Trophoblast cell (in vitro differentiated cells and primary cell): ENCODE results near the gene SOD2.
"Not testable (repeated sequence)": the region's sequence is repeated elsewhere in the genome, so short reads cannot be mapped to it uniquely, and the experiment has no call there.

Experiments
- DNase-seq, 2 donors: peaks; one replicate each; pipeline ENCODE4 v3.0.0-alpha.2; 2016
- H2AFZ ChIP-seq: 2 replicates; pipeline ENCODE4 v1.6.1; 2013; ENCODE audit warnings: low read length, moderate library complexity, mild to moderate bottlenecking; ENCODE audit not compliant: insufficient read depth, poor library complexity
- H2AK5ac ChIP-seq: 2 replicates; pipeline ENCODE4 v1.6.1; 2013; ENCODE audit warnings: mild to moderate bottlenecking, low read length
- H2BK120ac ChIP-seq: 2 replicates; pipeline ENCODE4 v1.6.1; 2013; ENCODE audit warnings: low read length, mild to moderate bottlenecking, moderate library complexity; ENCODE audit not compliant: insufficient read depth, poor library complexity
- H2BK12ac ChIP-seq: 2 replicates; pipeline ENCODE4 v1.6.1; 2013; ENCODE audit warnings: mild to moderate bottlenecking, low read length, moderate library complexity
- H2BK5ac ChIP-seq: 2 replicates; pipeline ENCODE4 v1.6.1; 2013; ENCODE audit warnings: low read length, low read depth, moderate library complexity, mild to moderate bottlenecking; ENCODE audit not compliant: poor library complexity
- H3K14ac ChIP-seq: 2 replicates; pipeline ENCODE4 v1.6.1; 2013; ENCODE audit warnings: mild to moderate bottlenecking, low read length
- H3K18ac ChIP-seq: 2 replicates; pipeline ENCODE4 v1.6.1; 2013; ENCODE audit warnings: mild to moderate bottlenecking, low read length
- H3K23ac ChIP-seq: 2 replicates; pipeline ENCODE4 v1.6.1; 2013; ENCODE audit warnings: low read length
- H3K27ac ChIP-seq: 2 replicates; pipeline ENCODE4 v1.5.1; 2013; ENCODE audit warnings: low read depth, mild to moderate bottlenecking, inconsistent platforms, low read length, moderate library complexity
- H3K27me3 ChIP-seq: 2 replicates; pipeline ENCODE4 v1.6.1; 2013; ENCODE audit warnings: inconsistent platforms, mild to moderate bottlenecking, low read length, moderate library complexity; ENCODE audit not compliant: insufficient read depth
- H3K36me3 ChIP-seq, 2 experiments: 1 replicate in 1 of 2; 2 replicates in 1 of 2; pipeline ENCODE4 v1.6.1; 2013; ENCODE audit warnings: low read length in 2 of 2, mild to moderate bottlenecking in 2 of 2, moderate library complexity in 1 of 2; ENCODE audit not compliant: insufficient read depth in 2 of 2, control insufficient read depth in 1 of 2
- H3K4ac ChIP-seq: 2 replicates; pipeline ENCODE4 v1.6.1; 2013; ENCODE audit warnings: low read depth, mild to moderate bottlenecking, low read length, moderate library complexity
- H3K4me1 ChIP-seq, 2 experiments: 1 replicate in 1 of 2; 2 replicates in 1 of 2; pipeline ENCODE4 v1.6.1; 2013; ENCODE audit warnings: low read length in 2 of 2, mild to moderate bottlenecking in 2 of 2, moderate library complexity in 1 of 2; ENCODE audit not compliant: insufficient read depth in 2 of 2, control insufficient read depth in 1 of 2
- H3K4me2 ChIP-seq: 2 replicates; pipeline ENCODE4 v1.6.1; 2013; ENCODE audit warnings: inconsistent platforms, mild to moderate bottlenecking, low read length, moderate library complexity
- H3K4me3 ChIP-seq: 2 replicates; pipeline ENCODE4 v1.5.1; 2013; ENCODE audit warnings: mild to moderate bottlenecking, low read depth, low read length, inconsistent platforms
- H3K79me1 ChIP-seq: one replicate; pipeline ENCODE4 v1.6.1; 2013; ENCODE audit warnings: low read length
- H3K79me2 ChIP-seq: 2 replicates; pipeline ENCODE4 v1.6.1; 2013; ENCODE audit warnings: low read length, mild to moderate bottlenecking; ENCODE audit not compliant: control insufficient read depth, insufficient read depth, poor library complexity
- H3K9ac ChIP-seq: 2 replicates; pipeline ENCODE4 v1.6.1; 2013; ENCODE audit warnings: mild to moderate bottlenecking, low read length
- H3K9me3 ChIP-seq: 2 replicates; pipeline ENCODE4 v1.6.1; 2013; ENCODE audit warnings: low read depth, mild to moderate bottlenecking, control low read depth, inconsistent platforms, low read length; ENCODE audit not compliant: insufficient read depth
- H4K12ac ChIP-seq: 2 replicates; pipeline ENCODE4 v1.6.1; 2013; ENCODE audit warnings: low read depth, mild to moderate bottlenecking, low read length, moderate library complexity
- H4K8ac ChIP-seq: 2 replicates; pipeline ENCODE4 v1.6.1; 2013; ENCODE audit warnings: low read depth, mild to moderate bottlenecking, low read length, moderate library complexity
- H4K91ac ChIP-seq: one replicate; pipeline ENCODE4 v1.6.1; 2013; ENCODE audit warnings: low read depth, mild to moderate bottlenecking, low read length, moderate library complexity
- WGBS: extraction: QIAGEN DNeasy Blood & Tissue Kit; methylation state at CpG from one replicate; pipeline ENCODE4 v1.1.7; 2013; ENCODE audit warnings: missing lambda C conversion rate; ENCODE audit not compliant: insufficient read length, insufficient coverage; ENCODE audit errors: extremely low coverage; 5-methylcytosine and 5-hydroxymethylcytosine counted together

The SOD2 gene

DNA sequence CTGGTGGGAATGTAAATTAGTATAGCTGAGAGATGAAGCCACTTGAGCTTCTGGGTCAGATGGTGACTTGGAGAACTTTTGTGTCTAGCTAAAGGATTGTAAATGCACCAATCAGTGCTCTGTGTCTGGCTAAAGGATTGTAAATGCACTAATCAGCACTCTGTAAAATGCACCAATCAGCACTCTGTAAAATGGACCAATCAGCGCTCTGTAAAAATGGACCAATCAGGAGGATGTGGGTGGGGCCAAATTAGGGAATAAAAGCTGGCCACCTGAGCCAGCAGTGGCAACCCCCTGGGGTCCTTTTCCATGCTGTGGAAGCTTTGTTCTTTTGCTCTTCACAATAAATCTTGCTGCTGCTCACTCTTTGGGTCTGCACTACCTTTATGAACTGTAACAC, 31.1 kb downstream of the SOD2 start:
- not testable (repeated sequence) for H3K14ac ChIP-seq, H3K4ac ChIP-seq, H3K23ac ChIP-seq, H2BK120ac ChIP-seq, H3K9me3 ChIP-seq, DNase-seq, H3K4me3 ChIP-seq, H4K8ac ChIP-seq, H4K91ac ChIP-seq, H3K79me2 ChIP-seq, H3K18ac ChIP-seq, H2BK5ac ChIP-seq, H3K36me3 ChIP-seq, H3K9ac ChIP-seq, H2BK12ac ChIP-seq, H3K27me3 ChIP-seq, H2AK5ac ChIP-seq, H3K4me1 ChIP-seq, H3K27ac ChIP-seq, H4K12ac ChIP-seq, H3K79me1 ChIP-seq, H3K4me2 ChIP-seq, H2AFZ ChIP-seq
- no CpG with 5 or more reads among the region's 1 CpG for WGBS

DNA sequence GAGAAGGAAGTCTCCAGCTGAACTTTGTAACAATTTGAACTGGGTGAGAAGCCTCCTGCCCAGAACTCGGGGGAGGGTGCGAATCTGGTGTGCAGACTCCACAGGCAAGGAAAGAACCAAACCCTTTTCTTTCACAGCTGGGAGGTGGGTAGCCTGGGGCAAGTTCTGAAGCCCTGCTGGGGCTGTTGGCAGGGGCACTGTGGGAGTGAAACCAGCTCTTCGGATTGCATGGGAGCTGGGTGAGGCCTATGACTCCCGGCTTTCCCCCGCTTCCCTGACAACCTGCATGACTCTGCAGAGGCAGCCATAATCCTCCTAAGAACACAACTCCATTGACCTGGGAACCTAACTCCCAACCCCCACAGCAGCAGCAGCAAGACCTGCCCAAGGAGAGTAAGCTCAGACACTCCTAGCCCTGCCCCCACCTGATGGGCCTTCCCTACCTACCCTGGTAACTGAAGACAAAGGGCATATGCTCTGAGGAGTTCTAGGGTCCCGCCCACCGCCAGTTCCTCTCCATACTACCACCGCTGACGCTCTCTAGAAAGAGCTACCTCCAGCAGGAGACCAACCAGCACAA, 37.5 kb downstream of the SOD2 start:
- no CpG with 5 or more reads among the region's 9 CpGs for WGBS
- no peak overlapping the region for H2AFZ ChIP-seq
- H3K23ac ChIP-seq = no peak overlapping the region
- no peak overlapping the region for H2BK5ac ChIP-seq
- no peak overlapping the region for H3K18ac ChIP-seq
- no peaks in the 10 kb centered on the region for H3K79me2 ChIP-seq
- no peak overlapping the region for H4K12ac ChIP-seq
- no peaks in the 10 kb centered on the region for H3K36me3 ChIP-seq
- no peak overlapping the region for H3K4me3 ChIP-seq
- H3K9me3 ChIP-seq = no peaks in the 10 kb centered on the region
- no peak overlapping the region for H2BK120ac ChIP-seq
- no peaks in the 10 kb centered on the region for H3K27me3 ChIP-seq
- peaks cover 2 to 3% of the 10 kb centered on the region in 2 experiments for H3K4me1 ChIP-seq
- no peak overlapping the region for H3K4ac ChIP-seq
- no peak overlapping the region for H3K27ac ChIP-seq
- H3K4me2 ChIP-seq = no peak overlapping the region
- H4K8ac ChIP-seq = no peak overlapping the region
- no peak overlapping the region for H3K14ac ChIP-seq
- H3K79me1 ChIP-seq = no peaks in the 10 kb centered on the region
- no peak overlapping the region for H4K91ac ChIP-seq
- H2BK12ac ChIP-seq = no peak overlapping the region
- no peak overlapping the region for H3K9ac ChIP-seq
- DNase-seq = no peak
- H2AK5ac ChIP-seq = no peak overlapping the region

DNA sequence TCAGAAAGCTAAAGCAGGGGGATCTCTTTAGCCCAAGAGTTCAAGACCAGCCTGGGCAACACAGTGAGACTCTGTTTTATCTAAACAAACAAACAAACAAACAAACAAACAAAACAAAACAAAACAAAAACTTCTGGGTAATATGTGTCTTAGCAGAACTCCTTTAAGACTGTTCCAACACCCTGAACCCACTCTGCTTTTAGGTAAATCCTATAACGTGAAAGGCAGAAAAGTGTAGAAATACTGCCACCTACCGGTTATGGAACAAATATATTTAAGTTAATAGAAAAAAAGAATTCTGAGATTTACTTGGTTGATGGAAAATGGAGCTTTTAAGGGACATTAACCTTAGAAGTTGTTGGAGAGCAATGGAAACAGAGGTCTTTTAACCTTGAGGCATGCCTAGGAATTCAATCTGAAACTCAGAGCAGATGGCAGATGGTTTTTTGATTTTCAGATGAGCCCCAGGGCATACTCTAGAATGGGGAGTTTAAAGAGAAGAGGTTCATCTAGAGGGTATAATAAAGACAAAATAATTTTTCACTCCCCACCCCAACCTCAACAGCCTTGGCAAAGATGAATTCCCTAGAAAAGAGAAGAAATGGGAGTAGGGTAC, 38.5 kb downstream of the SOD2 start:
- Histone ChIP-seq H3K27ac (no peak overlapping the region), H3K9me3 (no peaks in the 10 kb centered on the region), H3K4me2 (no peak overlapping the region), H2BK5ac (no peak overlapping the region), H4K91ac (no peak overlapping the region), H2BK120ac (no peak overlapping the region), H3K18ac (no peak overlapping the region), H3K23ac (no peak overlapping the region), H3K36me3 (no peaks in the 10 kb centered on the region), H3K14ac (no peak overlapping the region), H3K4ac (no peak overlapping the region), H4K8ac (no peak overlapping the region), H2BK12ac (no peak overlapping the region), H3K4me1 (peaks cover 2 to 3% of the 10 kb centered on the region in 2 experiments), H3K27me3 (no peaks in the 10 kb centered on the region), H2AK5ac (no peak overlapping the region), H2AFZ (no peak overlapping the region), H4K12ac (no peak overlapping the region), H3K9ac (no peak overlapping the region), H3K79me1 (no peaks in the 10 kb centered on the region), H3K4me3 (no peak overlapping the region), H3K79me2 (no peaks in the 10 kb centered on the region)
- whole genome bisulfite sequencing = no CpG with 5 or more reads among the region's 2 CpGs
- DNase-seq = peak in 1 of 2 donors; percentile 91

DNA sequence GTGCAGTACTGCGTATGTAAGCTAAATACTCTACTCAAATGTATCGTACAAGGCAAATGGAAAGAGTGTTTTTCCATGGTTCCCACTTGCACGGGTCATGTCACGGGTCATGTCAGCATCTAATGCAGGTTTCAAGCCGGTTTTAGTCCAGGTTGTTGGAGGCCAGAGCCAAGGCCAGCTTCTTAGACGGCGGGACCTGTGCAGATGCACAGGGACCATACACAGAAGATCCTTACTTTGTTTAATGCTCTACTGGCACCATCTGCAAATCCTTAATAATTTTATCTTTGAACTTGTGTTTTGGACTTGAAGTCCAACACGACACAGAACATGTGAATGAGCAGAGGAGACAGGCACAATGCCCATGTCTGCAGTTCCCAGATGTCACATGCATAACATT, 42.7 kb downstream of the SOD2 start:
- H3K79me2 ChIP-seq = no peaks in the 10 kb centered on the region
- H3K79me1 ChIP-seq = no peaks in the 10 kb centered on the region
- no peak overlapping the region for H3K4me2 ChIP-seq
- H3K9me3 ChIP-seq = no peaks in the 10 kb centered on the region
- no peak overlapping the region for H4K91ac ChIP-seq
- H3K4ac ChIP-seq = no peak overlapping the region
- H3K4me3 ChIP-seq = no peak overlapping the region
- no peak overlapping the region for H3K23ac ChIP-seq
- H4K8ac ChIP-seq = no peak overlapping the region
- H2AFZ ChIP-seq = no peak overlapping the region
- H3K36me3 ChIP-seq = no peaks in the 10 kb centered on the region
- no peak overlapping the region for H2BK120ac ChIP-seq
- H2BK5ac ChIP-seq = no peak overlapping the region
- no CpG with 5 or more reads among the region's 8 CpGs for WGBS
- H3K27ac ChIP-seq = no peak overlapping the region
- no peak overlapping the region for H2BK12ac ChIP-seq
- no peaks in the 10 kb centered on the region for H3K27me3 ChIP-seq
- H4K12ac ChIP-seq = no peak overlapping the region
- no peak overlapping the region for H3K9ac ChIP-seq
- H2AK5ac ChIP-seq = no peak overlapping the region
- H3K4me1 ChIP-seq = peaks cover 0 to 2% of the 10 kb centered on the region in 2 experiments
- no peak overlapping the region for H3K18ac ChIP-seq
- no peak overlapping the region for H3K14ac ChIP-seq
- DNase-seq = no peak
